Fibroblast of gingiva (primary cell): ENCODE measurements around the gene IFITM10.
"Not testable (repeated sequence)": the region's sequence is repeated elsewhere in the genome, so short reads cannot be mapped to it uniquely, and the experiment has no call there.

Experiments
- DNase-seq: peaks from one replicate; pipeline ENCODE4 v3.0.0-alpha.2; 2011; ENCODE audit warnings: low read depth

Gene IFITM10

GRCh38 chr11:1778141-1778911, 27.9 kb upstream of the IFITM10 start:
- no peak for DNase-seq

GRCh38 chr11:1777737-1778136, 27.3 kb upstream of the IFITM10 start:
- DNase-seq, result no peak

GRCh38 chr11:1776944-1777715, 26.7 kb upstream of the IFITM10 start:
- no peak for DNase-seq

GRCh38 chr11:1776331-1776851, 26.0 kb upstream of the IFITM10 start:
- no peak for DNase-seq

- DNase-seq, result no peak
These were observed 24.5 kb upstream of the IFITM10 start for GRCh38 chr11:1774886-1775285.

GRCh38 chr11:1773994-1774550, 23.7 kb upstream of the IFITM10 start:
- DNase-seq, result no peak

GRCh38 chr11:1773131-1773993, 23.0 kb upstream of the IFITM10 start:
- no peak for DNase-seq

GRCh38 chr11:1772270-1773130, 22.1 kb upstream of the IFITM10 start:
- peak; percentile 86 for DNase-seq

GRCh38 chr11:1771700-1772099, 21.3 kb upstream of the IFITM10 start:
- peak; percentile 74 for DNase-seq

- DNase-seq, result no peak
These were observed 20.9 kb upstream of the IFITM10 start for GRCh38 chr11:1771273-1771672.

- DNase-seq, result no peak
These were observed 20.1 kb upstream of the IFITM10 start for GRCh38 chr11:1770528-1770927.

- DNase-seq, result no peak
These were observed 19.7 kb upstream of the IFITM10 start for GRCh38 chr11:1770061-1770460.

GRCh38 chr11:1769304-1769936, 19.0 kb upstream of the IFITM10 start:
- DNase-seq, result not testable (repeated sequence)

- DNase-seq, result no peak
These were observed 17.7 kb upstream of the IFITM10 start for GRCh38 chr11:1768141-1768469.

- no peak for DNase-seq
These were observed 17.2 kb upstream of the IFITM10 start for GRCh38 chr11:1767399-1768140.

- no peak for DNase-seq
These were observed 16.5 kb upstream of the IFITM10 start for GRCh38 chr11:1766719-1767398.

- no peak for DNase-seq
These were observed 15.7 kb upstream of the IFITM10 start for GRCh38 chr11:1765871-1766718.
